OCI-LY1 (cell line): ENCODE data around the gene F2RL2.

Experiments used
- H2AFZ ChIP-seq: fragments of 200-600 bp; sonication (generic), shearing (Covaris generic); 2 replicates; pipeline ENCODE4 v1.6.0; 2014; ENCODE audit warnings: antibody characterized with exemption, mild to moderate bottlenecking, low read length
- H3F3A ChIP-seq: fragments of 200-600 bp; sonication (generic), shearing (Covaris generic); 2 replicates; pipeline ENCODE4 v1.6.0; 2014; ENCODE audit warnings: mild to moderate bottlenecking, antibody characterized with exemption, low read length, moderate library complexity; ENCODE audit not compliant: insufficient read depth
- H3K27ac ChIP-seq: fragments of 200-600 bp; sonication (generic); 2 replicates; pipeline ENCODE4 v1.5.1; 2014; ENCODE audit warnings: low read length, mixed run types, mild to moderate bottlenecking, low read depth; ENCODE audit not compliant: poor library complexity, severe bottlenecking
- H3K27me3 ChIP-seq: fragments of 200-600 bp; sonication (generic); 2 replicates; pipeline ENCODE4 v1.6.0; 2014; ENCODE audit warnings: antibody characterized with exemption, mild to moderate bottlenecking, low read length, moderate library complexity; ENCODE audit not compliant: insufficient read depth
- H3K36me3 ChIP-seq: fragments of 200-600 bp; sonication (generic); 2 replicates; pipeline ENCODE4 v1.6.1; 2014; ENCODE audit warnings: mild to moderate bottlenecking, antibody characterized with exemption, low read length, moderate library complexity, mixed read lengths; ENCODE audit not compliant: insufficient read depth
- H3K4me1 ChIP-seq: fragments of 200-600 bp; sonication (generic); 2 replicates; pipeline ENCODE4 v1.5.1; 2014; ENCODE audit warnings: mild to moderate bottlenecking, low read length, moderate library complexity; ENCODE audit not compliant: insufficient read depth, severe bottlenecking
- H3K4me2 ChIP-seq: fragments of 200-600 bp; sonication (generic), shearing (Covaris generic); 2 replicates; pipeline ENCODE4 v1.6.1; 2014; ENCODE audit warnings: low read length
- H3K4me3 ChIP-seq: fragments of 200-600 bp; sonication (generic); 2 replicates; pipeline ENCODE4 v1.5.1; 2014; ENCODE audit warnings: low read length, low read depth, mild to moderate bottlenecking, mixed read lengths; ENCODE audit not compliant: poor library complexity, severe bottlenecking
- H3K79me2 ChIP-seq: fragments of 200-600 bp; shearing (Covaris generic); 2 replicates; pipeline ENCODE4 v1.6.1; 2016; ENCODE audit warnings: mixed run types, low read length, mixed read lengths; ENCODE audit not compliant: insufficient read depth
- H3K9ac ChIP-seq: fragments of 200-600 bp; sonication (generic), shearing (Covaris generic); 2 replicates; pipeline ENCODE4 v1.6.1; 2014; ENCODE audit warnings: mild to moderate bottlenecking, low read length, mixed read lengths
- H3K9me2 ChIP-seq: fragments of 200-600 bp; sonication (generic), shearing (Covaris generic); 2 replicates; pipeline ENCODE4 v1.6.1; 2014; ENCODE audit warnings: low read depth, mild to moderate bottlenecking, low read length, mixed read lengths
- H3K9me3 ChIP-seq: fragments of 200-600 bp; shearing (Covaris generic); 2 replicates; pipeline ENCODE4 v1.6.1; 2014; ENCODE audit warnings: low read length, mixed read lengths
- H4K20me1 ChIP-seq: fragments of 200-600 bp; sonication (generic), shearing (Covaris generic); 2 replicates; pipeline ENCODE4 v1.6.0; 2016; ENCODE audit warnings: mild to moderate bottlenecking, low read length; ENCODE audit not compliant: insufficient read depth
- EZH2 ChIP-seq: fragments of 200-600 bp; sonication (generic), shearing (Covaris generic); IDR thresholded peaks from 2 replicates; pipeline ENCODE4 v1.8.0; 2017; ENCODE audit warnings: borderline replicate concordance, mixed run types, mild to moderate bottlenecking, antibody characterized with exemption, low read length, moderate library complexity, mixed read lengths
- TF ChIP-seq, protein P1 (sequence below): fragments of 200-600 bp; sonication (generic), shearing (Covaris generic); IDR thresholded peaks from 2 replicates; pipeline ENCODE4 v1.5.1; 2017; ENCODE audit warnings: mild to moderate bottlenecking, antibody characterized with exemption, low read length, moderate library complexity, mixed read lengths

The F2RL2 gene

DNA sequence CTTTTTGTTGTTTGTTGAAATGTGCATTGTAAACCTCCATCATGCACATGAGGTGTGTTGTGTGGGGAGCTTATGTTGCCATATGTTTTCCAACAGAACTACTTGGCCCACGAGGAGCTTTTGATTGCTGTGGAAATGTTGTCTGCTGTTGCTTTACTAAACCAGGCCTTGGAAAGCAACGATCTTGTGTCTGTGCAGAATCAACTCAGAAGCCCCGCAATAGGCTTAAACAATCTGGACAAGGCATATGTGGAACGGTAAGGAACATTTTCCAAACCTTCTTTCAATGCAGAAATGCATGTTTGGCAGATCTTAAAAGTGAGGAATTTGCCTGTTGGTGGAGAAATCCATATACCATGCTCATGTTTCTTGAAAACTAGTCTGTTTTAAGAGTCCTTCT is 22.5 kb downstream of the F2RL2 start:
- Histone ChIP-seq H3K27ac (no peak overlapping the region), H3K4me3 (no peak overlapping the region), H3K9me2 (no peaks in the 10 kb centered on the region), H3K9ac (no peak overlapping the region), H3K4me2 (no peak overlapping the region), H2AFZ (no peak overlapping the region), H3F3A (no peaks in the 10 kb centered on the region), H3K9me3 (no peaks in the 10 kb centered on the region), H3K36me3 (no peaks in the 10 kb centered on the region), H3K27me3 (no peaks in the 10 kb centered on the region), H3K79me2 (no peaks in the 10 kb centered on the region), H4K20me1 (no peaks in the 10 kb centered on the region), H3K4me1 (no peaks in the 10 kb centered on the region)
- no peak for TF ChIP-seq EZH2
- TF ChIP-seq, protein P1, sequence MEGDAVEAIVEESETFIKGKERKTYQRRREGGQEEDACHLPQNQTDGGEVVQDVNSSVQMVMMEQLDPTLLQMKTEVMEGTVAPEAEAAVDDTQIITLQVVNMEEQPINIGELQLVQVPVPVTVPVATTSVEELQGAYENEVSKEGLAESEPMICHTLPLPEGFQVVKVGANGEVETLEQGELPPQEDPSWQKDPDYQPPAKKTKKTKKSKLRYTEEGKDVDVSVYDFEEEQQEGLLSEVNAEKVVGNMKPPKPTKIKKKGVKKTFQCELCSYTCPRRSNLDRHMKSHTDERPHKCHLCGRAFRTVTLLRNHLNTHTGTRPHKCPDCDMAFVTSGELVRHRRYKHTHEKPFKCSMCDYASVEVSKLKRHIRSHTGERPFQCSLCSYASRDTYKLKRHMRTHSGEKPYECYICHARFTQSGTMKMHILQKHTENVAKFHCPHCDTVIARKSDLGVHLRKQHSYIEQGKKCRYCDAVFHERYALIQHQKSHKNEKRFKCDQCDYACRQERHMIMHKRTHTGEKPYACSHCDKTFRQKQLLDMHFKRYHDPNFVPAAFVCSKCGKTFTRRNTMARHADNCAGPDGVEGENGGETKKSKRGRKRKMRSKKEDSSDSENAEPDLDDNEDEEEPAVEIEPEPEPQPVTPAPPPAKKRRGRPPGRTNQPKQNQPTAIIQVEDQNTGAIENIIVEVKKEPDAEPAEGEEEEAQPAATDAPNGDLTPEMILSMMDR = no peak

DNA sequence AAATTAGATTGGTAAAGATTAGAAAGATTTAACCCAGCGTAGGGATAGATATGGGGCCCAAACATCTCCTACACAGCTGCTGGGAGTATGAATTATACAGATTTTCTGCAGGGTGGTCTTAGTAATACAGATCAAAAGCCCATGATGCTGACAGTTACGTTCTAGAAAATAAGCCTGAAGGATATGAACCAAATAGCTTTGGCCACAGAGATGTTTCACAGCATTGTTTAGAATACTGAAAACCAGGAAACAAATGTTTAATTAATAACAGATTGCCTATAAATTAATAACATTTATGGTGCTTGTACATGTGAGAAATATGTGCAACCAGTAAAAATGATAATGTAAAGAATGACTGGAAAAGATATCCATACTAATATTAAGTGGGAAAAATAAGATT is 24.7 kb downstream of the F2RL2 start:
- Histone ChIP-seq H4K20me1 (no peaks in the 10 kb centered on the region), H3K4me2 (no peak overlapping the region), H3K9me2 (no peaks in the 10 kb centered on the region), H3K79me2 (no peaks in the 10 kb centered on the region), H2AFZ (no peak overlapping the region), H3K4me3 (no peak overlapping the region), H3K9me3 (no peaks in the 10 kb centered on the region), H3F3A (no peaks in the 10 kb centered on the region), H3K9ac (no peak overlapping the region), H3K36me3 (no peaks in the 10 kb centered on the region), H3K27me3 (no peaks in the 10 kb centered on the region), H3K4me1 (no peaks in the 10 kb centered on the region), H3K27ac (no peak overlapping the region)
- no peak for TF ChIP-seq EZH2
- TF ChIP-seq, protein P1 = no peak

DNA sequence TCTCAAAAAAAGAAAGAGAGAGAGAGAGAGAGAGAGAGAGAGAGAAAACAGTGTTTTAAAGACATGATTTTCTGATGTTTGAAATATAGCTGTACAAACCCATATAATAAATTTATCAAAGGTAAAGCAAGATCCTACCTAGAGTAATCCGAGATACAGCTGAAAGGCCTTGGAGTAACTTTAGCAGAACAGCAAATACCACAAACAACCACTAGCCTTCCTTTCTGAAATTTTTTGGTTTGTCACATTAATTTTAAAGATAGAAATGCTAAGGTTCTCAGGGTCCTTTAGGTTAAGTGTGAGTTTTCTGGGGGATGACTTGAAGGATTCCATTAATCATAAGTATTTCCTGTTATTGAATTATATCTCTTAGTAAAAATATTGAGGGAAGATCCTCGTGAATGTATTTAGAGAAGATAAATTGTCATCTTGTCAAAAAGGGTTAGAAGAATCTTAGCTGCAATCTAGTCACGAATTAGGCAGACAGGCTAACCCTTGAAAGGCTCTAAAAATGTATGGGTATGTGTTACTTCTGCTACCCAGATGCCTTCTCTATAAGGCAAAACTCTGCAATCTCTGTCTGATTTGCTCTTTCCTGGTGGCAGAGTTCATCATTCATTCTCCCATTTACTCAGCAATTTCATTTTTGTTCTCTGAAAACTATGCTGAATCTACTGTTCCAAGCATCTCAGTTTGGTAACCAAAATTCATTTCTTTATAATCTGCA is 27.3 kb downstream of the F2RL2 start:
- Histone ChIP-seq H2AFZ (no peak overlapping the region), H3F3A (no peaks in the 10 kb centered on the region), H3K36me3 (no peaks in the 10 kb centered on the region), H3K4me2 (no peak overlapping the region), H3K4me3 (no peak overlapping the region), H4K20me1 (no peaks in the 10 kb centered on the region), H3K79me2 (no peaks in the 10 kb centered on the region), H3K9me2 (no peaks in the 10 kb centered on the region), H3K4me1 (no peaks in the 10 kb centered on the region), H3K27ac (no peak overlapping the region), H3K9me3 (no peaks in the 10 kb centered on the region), H3K27me3 (no peaks in the 10 kb centered on the region), H3K9ac (no peak overlapping the region)
- TF ChIP-seq EZH2 = no peak

DNA sequence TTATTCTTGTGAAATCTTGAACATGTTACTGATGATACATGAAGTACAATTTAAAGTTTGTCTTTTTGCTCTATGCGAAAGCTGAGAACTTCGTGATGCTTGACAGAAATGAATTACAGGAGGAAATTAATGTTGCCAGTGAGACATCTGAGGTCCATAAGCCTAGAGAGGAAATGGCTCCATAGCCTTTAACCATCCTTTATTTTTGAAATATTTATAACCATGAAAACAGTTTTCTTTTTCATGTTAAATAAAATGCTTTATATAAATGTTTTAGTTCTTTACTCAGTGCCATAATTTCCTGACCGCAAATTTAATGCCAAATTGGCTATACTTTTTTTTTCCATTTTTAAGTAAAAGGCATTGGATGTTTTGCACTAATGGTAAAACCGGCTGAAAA is 29.1 kb downstream of the F2RL2 start:
- no peak for TF ChIP-seq EZH2
- TF ChIP-seq, protein P1 = no peak
- H3K4me1 ChIP-seq = no peaks in the 10 kb centered on the region
- H3K79me2 ChIP-seq = no peaks in the 10 kb centered on the region
- H3K9me3 ChIP-seq = no peaks in the 10 kb centered on the region
- no peaks in the 10 kb centered on the region for H3K27me3 ChIP-seq
- H2AFZ ChIP-seq = no peak overlapping the region
- no peaks in the 10 kb centered on the region for H4K20me1 ChIP-seq
- no peak overlapping the region for H3K9ac ChIP-seq
- no peaks in the 10 kb centered on the region for H3K9me2 ChIP-seq
- no peak overlapping the region for H3K4me2 ChIP-seq
- no peaks in the 10 kb centered on the region for H3K36me3 ChIP-seq
- H3F3A ChIP-seq = no peaks in the 10 kb centered on the region
- no peak overlapping the region for H3K27ac ChIP-seq
- no peak overlapping the region for H3K4me3 ChIP-seq
